Measurements from ENCODE around the gene GPR149.

- TF ChIP-seq TCF12 (IDR thresholded peaks at IDR 0.05; ENCODE audit: low read depth), result no peak
- TF ChIP-seq FOXM1 (IDR thresholded peaks at IDR 0.05; ENCODE audit: borderline replicate concordance, low read depth), result no peak
- no peak for TF ChIP-seq YY1 (IDR thresholded peaks at IDR 0.05; ENCODE audit: low read depth)
- no peak for TF ChIP-seq EP300 (IDR thresholded peaks at IDR 0.05; ENCODE audit: borderline replicate concordance)
- no peak for TF ChIP-seq CEBPB (IDR thresholded peaks at IDR 0.05)
- TF ChIP-seq TEAD4 (IDR thresholded peaks at IDR 0.05), result no peak
- no peak for TF ChIP-seq REST (IDR thresholded peaks at IDR 0.05; ENCODE audit: low read depth)
- no peak for TF ChIP-seq CREB1 (IDR thresholded peaks at IDR 0.05; ENCODE audit: low read depth)
- TF ChIP-seq TAF1 (IDR thresholded peaks at IDR 0.05; ENCODE audit: low read depth), result no peak
- no peak for TF ChIP-seq USF1 (IDR thresholded peaks at IDR 0.05)
Measured at GRCh38 chr3:154338008-154338407, 92.0 kb downstream of the GPR149 start.
